ENCODE measurements around the gene HMBS.

DNA sequence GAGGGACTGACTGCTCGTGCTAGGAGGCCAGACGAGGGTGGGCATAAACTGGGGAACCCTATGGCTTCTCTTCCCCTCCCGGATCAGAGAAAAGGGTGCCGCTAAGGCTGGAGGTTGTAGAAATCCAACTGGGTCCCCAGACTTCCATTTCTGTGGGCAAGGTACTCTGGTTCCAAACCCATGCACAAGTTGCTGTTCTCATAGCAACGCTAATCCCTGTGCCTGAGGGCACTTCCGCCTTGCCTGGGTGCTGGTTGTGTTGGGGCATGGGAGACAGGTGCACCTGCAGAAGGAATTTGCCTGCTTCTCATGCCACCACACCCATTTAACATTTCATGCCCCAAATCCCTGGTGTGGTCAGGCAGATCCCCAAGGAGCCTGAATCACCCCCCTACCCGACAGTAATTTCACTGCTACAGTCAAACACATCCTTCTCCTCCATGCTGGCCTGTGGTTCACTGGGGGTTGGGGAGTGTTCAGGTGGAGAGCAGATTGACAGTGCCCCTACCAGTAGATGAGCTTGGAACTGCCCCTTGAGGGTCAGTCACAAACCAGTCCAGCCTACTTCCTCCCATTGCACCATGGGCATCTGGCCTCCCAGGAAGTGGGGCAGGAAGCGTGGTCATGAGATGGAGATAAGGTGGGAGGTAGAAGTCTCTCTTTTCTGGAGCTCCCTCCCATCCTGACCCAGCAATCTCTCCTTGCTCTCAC is 23.6 kb downstream of the HMBS start:
- no peak for TF ChIP-seq POLR2A (IDR thresholded peaks at IDR 0.05)
- TF ChIP-seq, protein P1, sequence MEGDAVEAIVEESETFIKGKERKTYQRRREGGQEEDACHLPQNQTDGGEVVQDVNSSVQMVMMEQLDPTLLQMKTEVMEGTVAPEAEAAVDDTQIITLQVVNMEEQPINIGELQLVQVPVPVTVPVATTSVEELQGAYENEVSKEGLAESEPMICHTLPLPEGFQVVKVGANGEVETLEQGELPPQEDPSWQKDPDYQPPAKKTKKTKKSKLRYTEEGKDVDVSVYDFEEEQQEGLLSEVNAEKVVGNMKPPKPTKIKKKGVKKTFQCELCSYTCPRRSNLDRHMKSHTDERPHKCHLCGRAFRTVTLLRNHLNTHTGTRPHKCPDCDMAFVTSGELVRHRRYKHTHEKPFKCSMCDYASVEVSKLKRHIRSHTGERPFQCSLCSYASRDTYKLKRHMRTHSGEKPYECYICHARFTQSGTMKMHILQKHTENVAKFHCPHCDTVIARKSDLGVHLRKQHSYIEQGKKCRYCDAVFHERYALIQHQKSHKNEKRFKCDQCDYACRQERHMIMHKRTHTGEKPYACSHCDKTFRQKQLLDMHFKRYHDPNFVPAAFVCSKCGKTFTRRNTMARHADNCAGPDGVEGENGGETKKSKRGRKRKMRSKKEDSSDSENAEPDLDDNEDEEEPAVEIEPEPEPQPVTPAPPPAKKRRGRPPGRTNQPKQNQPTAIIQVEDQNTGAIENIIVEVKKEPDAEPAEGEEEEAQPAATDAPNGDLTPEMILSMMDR (IDR thresholded peaks at IDR 0.05) = no peak
- no peak for TF ChIP-seq POLR2AphosphoS5 (IDR thresholded peaks at IDR 0.05)
- no peak for TF ChIP-seq EP300 (IDR thresholded peaks at IDR 0.05; ENCODE audit: low read depth)

Measured in transverse colon (tissue), 4 donors.